GM18867 (cell line): ENCODE results near the gene PPEF1.

ENCODE experiments used
- ATAC-seq: cut with Tn5 transposase; IDR thresholded peaks from one replicate; pipeline ENCODE4 v1.9.1; 2021; ENCODE audit warnings: mild to moderate bottlenecking, moderate library complexity; ENCODE audit not compliant: unreplicated experiment

PPEF1 gene

GRCh38 chrX:18875256-18875878 is 167.9 kb downstream of the PPEF1 start:
- no peak for ATAC-seq

- no peak for ATAC-seq
Observed at GRCh38 chrX:18877469-18877868, 170.0 kb downstream of the PPEF1 start.
